HPDE6-E6E7 (cell line): Measurements from ENCODE around the gene MUTYH.
A peak's percentile ranks its signal among the peaks of the same experiment; 100 is the strongest.
"Not testable (repeated sequence)": the region's sequence is repeated elsewhere in the genome, so short reads cannot be mapped to it uniquely, and the experiment has no call there.

ENCODE experiments used
- DNase-seq: peaks from one replicate; pipeline ENCODE4 v3.0.0; 2011; ENCODE audit warnings: missing footprints; ENCODE audit errors: extremely low spot score

The MUTYH gene

DNA sequence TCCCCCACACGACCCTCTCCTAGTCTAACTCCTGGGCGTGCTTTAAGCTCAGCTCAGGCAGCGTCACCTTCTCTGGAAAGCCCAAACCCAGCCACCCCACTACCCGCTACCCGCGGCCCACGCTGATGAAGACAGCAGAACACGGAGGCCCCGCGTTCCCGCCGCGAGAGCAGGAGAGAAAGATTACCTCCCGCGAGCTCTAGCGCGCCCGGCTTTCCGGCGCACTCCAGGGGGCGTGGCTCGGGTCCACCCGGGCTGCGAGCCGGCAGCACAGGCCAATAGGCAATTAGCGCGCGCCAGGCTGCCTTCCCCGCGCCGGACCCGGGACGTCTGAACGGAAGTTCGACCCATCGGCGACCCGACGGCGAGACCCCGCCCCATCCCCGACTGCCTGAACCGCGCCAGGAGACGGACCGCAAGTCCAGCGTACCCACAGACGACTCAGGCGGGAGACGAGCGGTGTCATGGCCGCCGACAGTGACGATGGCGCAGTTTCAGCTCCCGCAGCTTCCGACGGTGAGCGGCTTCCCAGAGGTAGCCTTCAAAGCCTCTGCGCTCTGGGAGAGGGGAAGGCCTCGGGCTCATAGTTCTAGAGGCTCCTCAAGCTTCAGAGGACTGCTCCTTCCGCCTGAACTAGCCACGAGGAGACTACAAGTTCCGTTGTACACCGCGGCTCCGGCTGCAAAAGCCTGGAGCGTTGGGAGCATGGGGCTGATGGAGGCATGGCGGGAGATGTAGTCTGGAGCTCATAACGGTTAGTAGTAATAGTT lies at the start of gene MUTYH, which contains the start of gene TOE1:
MUTYH (minus strand) TSS at position 652 of the 770 bp plus-strand sequence. CDS start 5,935 bp downstream, outside the sequence.
TOE1 (plus strand) TSS at position 382 of the 770 bp plus-strand sequence; CDS start at position 465, 83 bp downstream.
- DNase-seq, result peak; percentile 91

DNA sequence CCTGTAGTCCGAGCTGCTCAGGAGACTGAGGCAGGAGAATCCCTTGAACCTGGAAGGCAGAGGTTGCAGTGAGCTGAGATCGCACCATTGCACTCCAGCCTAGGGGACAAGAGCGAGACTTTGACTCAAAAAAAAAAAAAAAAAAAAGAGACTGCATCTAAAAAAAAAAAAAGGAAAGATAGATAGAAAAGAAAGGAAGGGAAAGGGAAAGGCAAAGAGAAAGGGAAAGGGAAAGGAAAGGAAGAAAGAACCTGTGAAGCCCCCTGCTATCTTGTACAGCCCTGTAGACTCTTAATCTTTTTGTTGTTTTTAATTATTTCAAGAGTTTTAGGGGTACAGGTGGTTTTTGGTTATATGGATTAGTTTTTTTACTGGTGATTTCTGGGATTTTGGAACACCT lies 46.0 kb upstream of the MUTYH start:
- no peak for DNase-seq

DNA sequence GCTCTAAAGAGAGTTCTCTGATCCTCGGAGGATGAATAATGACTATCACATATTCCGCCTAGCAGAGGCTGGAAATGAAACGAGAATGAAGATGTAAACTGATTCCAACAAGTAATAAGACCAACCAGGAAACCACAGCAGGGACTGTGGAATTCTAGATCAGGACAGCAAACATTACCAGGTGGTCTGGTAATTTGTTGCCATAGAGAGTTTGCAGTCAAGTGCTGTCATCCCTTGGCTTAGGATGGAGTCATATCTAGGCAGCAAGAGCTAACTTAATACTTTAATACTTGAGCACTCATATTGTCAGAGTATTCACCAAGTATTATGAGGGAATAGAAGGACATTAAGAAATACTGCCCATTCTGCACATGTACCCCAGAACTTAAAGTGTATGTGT lies 45.1 kb upstream of the MUTYH start:
- no peak for DNase-seq

DNA sequence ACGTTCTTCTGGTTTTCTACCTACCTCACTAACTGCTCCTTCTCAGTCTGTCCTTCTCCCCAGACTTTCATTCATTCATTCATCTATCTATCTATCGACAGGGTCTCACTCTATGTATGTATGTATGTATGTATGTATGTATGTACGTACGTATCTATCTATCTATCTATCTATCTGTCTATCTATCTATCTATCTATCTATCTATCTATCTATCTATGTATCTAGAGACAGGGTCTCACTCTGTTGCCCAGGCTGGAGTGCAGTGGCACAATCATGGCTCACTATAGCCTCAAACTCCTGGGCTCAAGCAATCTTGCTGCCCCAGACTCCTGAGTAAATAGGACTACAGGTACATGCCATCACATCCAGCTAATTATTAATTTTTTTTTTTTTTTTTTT lies 44.0 kb upstream of the MUTYH start:
- DNase-seq, result not testable (repeated sequence)

DNA sequence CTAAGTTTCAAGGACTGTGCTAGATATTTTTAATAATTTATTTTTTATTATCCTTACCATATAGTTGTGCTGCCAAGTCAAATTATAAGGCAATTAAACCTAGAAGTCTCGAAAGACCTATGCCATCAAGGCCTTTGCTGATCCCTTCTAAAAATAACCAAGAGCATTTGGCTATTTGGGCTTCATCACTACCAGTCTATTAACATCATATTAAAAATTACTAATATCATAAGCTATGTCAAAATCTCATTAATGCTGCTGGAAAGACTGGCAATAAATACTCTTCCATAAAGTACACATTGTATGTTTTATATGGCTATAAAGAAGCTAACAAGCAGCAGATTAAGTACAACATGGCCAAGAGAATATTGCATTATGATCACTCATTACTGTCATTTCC lies 43.0 kb upstream of the MUTYH start:
- no peak for DNase-seq

DNA sequence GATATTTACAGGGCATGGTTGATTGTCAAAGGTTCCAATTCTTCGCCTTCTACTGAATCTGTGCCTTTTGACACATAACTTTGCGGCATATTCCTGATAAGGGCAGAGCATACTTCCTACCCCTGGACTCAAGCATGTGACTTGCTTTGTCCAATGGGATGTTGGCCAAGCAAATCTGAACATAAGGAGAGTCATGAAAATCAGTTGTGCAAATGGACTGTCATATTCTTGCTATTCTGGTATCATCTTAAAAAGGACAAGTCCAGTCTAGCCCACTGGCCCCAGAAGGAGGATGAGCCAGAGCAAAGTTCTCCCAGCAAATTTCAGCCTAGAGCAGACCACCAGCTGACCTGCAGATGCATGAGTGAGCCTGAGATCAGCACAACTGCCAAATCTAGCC lies 41.0 kb upstream of the MUTYH start:
- peak; percentile 64 for DNase-seq

DNA sequence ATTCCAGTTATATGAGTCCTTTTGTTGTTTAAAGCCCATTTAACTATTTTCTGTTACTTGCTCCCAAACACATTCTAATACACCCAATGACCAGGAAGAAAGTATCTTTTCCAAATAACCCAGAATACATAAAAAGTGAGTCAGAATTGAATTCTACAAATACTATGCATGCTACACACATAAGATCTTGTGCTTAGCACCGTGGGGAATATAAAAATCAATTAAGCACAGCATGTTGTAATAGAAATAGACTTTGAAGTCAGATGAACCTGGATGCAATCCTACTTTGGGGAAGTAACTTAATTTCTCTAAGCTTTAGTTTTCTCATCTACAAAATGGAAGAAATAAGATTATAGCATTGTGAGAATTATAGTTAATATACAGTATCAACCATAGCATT lies 40.5 kb upstream of the MUTYH start:
- DNase-seq, result no peak

DNA sequence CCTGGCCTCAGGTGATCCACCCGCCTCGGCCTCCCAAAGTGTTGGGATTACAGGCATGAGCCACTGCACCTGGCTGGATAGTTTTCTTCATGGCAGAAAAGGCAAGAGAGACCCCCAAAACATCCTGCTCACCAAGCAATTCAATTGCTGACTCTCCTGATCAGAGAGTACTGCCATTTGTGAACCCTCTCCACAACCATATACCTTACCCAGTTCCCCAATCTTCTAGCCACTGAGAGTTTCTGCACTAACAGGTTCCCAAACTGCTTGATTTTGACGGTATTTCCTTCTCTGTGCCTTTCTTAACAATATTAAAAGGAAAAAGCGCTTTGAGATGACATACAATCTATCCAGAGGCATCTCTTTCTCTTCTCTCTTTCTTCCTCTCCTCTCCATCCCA lies 39.9 kb upstream of the MUTYH start:
- DNase-seq, result no peak

DNA sequence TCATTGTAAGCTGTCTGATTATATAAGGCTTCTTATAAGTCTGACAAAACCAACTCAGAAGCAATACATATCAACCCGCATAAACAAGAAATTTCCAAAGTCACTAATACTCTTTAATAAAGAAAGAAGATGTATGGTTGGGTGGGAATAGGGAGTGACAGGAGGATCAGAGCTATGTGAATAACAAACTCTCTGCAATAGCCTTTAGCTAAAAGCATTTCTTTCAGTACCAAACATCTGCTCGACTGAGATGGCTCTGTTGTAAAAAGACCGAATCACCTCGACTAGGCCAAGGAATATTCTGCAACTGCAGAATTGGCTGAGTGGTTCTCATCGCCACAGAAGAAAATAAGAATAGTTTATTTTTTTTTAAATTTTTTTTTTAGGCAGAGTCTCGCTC lies 39.3 kb upstream of the MUTYH start:
- no peak for DNase-seq

DNA sequence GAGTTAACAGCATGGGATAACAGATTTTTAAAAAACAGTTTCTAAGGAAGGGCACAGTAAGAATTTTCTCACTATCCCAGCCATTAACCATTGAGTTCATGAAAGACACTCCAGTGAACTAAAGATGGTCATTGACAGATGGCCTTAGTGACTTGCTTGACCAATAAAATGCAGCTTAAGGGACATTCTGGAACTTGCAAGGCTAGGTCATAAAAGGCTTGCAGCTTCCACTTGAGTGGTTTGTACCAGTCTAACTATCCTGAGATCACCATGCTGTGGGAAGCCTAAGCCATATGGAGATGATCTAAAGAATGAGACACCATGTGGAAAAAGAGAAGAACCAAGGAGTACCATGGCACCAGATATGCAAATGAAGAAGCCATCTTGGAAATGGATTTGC lies 37.9 kb upstream of the MUTYH start:
- DNase-seq, result no peak

DNA sequence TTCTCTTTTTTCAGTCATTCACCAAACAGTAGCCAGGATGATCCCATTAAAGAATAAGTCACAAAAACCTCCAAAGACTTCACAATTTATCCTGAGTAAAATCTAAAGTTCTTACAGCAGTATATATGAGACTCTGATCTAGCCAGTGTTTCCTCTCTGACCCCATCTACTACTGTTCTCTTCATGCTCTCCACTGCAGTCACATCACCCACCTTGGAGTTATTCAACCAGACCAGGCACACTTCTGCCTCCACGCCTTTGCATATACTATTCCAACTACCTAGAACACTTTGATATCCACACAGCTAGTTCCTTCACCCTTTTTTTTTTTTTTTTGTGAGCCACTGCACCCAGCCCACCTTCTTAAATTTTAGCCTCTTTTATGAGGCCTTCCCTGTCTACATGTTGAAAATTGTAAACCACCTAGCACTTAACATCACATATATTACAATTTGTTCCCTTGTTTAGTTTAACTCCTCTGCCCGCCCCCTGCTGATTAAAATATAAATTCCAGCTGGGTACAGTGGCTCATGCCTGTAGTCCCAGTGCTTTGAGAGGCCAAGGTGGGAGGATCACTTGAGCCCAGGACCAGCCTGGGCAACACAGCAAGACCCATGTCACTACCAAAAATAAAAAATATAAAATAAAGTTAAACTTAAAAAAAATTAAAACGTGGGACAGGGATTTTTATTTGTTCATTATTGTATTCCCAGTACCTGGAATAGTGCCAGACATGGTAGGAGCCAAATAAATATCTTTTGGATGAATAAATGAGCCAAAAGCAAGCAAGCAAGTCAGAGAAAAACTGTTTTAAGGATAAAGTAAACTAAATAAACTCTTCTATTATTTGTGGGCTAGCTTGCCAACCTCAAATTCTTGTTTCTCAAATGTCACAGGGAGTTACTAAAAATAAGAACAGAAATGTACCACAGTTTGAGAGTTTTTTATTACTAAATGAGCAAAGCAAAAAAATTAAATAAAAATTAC lies 35.2 kb upstream of the MUTYH start:
- DNase-seq, result no peak

DNA sequence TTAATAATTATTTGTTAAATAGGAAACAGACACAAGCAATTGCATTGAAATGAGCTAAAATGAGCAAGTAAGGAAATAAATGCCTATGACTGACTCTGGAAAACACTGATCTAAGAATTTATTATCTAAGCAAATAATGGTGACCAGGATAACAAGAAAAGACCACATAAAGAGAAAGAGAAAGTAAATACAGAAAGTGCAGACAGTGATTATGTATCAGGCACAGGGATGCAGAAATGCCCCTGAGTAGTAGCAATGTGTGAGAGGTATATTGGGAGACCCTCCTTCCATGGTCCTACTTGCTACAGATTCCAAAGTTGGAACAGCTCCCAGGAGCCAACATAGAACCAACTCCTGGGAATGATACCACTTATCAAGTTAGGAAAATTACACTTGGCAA lies 33.3 kb upstream of the MUTYH start:
- no peak for DNase-seq

DNA sequence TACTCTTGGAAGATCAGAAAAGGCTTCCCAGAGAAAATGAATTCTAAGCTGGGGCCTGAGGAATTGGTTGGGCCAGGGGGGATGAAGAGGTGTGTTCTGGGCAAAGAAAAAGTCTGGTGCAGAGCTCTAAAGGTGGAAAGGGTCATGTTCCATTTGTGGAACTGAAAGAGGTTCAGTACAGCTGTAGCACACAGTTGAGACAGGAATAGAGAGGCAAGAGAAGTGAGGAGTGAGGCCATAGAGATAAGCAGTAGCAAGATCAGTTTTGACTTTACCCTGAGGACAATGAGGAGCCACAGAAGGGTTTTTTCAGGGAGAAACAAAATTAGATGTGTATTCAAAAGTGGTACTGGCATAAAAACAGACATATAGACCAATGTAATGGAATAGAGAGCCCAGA lies 30.3 kb upstream of the MUTYH start:
- no peak for DNase-seq

DNA sequence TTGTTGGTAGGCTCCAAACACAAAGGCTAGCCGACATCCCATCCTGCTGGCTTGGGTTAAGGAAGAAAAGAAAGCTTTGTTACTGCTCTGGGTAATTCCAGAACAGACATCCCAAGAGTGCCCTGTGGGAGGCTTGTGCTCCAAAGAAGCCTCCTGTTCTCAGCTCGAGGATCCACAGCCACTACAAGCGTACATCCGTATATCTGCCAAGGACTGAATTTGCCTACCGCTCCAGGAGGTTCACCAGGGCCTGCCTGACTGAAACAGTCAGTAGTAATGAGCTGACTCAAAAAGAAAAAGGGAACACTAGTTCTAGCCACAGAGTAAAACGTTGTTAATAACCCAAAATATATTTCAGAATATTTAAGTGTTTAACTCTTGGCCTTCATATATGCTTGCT lies 24.8 kb upstream of the MUTYH start:
- no peak for DNase-seq

DNA sequence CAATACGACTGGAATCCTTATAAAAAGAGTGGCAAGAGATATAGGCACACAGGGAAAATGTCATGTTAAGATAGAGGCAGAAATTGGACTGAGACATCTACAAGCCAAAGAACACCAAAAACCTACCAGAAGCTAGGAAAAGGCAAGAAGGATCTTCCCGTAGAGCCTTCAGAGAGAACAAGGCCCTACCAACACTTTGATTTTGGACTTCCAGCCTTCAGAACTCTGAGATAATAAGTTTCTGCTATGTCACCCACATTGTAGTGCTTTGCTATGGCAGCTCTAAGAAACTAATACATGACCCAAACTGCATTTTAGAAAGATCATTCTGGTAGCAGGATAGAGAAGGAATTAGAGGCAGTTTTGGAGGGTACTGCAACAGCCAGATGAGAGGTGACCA lies 24.1 kb upstream of the MUTYH start:
- no peak for DNase-seq

DNA sequence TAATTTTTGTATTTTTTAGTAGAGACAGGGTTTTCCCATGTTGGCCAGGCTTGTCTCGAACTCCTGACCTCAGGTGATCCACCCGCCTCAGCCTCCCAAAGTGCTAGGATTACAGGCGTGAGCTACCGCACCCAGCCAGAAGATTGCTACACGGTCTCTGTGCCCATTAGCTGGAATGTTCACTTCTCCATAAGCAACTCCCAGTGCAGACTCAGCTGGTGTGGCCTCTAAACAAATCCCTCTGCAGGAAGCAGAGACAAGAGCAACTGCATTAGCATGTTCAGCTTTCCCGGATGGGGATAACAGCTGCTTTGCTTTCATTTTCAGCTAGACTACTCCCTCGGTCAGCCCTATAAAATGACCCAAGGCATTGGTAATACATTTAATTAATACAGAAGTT lies 20.7 kb upstream of the MUTYH start:
- not testable (repeated sequence) for DNase-seq

DNA sequence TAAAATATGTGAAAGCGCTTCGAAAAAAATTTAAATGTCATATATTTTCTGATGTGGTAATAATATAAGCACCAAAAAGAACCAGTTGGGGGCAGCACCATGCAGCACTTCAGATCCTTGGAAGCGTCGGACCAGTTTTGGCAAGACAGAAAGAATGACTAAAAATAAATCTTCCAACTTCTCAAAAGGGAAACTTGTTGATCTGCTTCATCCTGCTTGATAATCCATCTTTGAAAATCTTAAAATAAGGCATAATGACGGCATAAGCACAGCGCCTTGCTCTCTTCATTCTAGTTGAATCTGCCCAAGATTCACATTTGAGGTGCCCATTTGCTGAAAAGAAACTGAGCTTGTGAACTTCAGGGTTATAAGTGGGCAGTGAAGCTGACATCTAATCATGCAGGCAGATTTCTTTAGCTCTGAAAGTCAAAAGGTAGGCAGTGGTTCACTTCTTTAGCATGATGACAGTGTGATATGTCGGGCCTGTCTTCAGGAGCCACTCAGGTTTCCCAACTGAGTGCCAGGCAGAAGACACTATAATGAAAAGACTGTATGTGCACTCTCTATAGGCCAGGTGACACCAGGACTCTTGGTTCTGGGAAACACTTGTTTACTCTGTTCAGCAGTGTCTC lies 19.8 kb upstream of the MUTYH start:
- DNase-seq, result no peak

DNA sequence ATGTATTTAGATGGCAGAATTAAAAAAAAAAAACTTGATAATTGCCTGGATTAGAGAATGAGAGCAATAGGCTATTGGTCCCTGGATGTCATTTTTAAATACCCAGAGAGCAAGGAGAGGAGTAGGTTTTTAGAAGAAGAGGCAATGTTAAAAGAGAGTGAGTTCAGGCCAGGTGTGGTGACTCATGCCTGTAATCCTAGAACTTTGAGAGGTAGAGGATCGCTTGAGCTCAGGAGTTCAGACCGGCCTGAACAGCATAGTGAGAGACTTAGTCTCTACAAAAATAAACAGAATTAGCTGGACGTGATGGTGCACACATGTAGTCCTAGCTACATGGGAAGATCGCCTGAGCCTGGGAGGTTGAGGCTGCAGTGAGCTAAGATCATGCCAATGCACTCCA lies 15.9 kb upstream of the MUTYH start:
- no peak for DNase-seq

DNA sequence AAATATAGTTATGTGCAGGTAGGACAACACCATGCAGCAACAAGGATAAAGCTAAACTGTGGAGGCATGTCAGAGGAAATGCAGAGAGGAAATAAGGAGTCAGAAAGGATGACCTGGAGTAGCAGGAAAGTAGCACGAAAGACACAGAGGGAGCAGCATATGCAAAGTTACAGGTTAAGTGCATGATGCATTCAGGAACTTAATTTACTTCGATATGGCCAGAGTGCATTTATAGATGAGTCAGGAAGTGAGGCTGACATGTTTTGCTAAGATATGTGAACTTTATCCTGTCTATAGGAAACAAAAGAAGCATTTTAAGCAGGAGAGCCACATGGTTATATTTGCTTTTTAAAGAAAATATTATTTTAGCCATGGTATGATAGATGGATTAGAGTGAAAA lies 15.4 kb upstream of the MUTYH start:
- DNase-seq, result no peak

DNA sequence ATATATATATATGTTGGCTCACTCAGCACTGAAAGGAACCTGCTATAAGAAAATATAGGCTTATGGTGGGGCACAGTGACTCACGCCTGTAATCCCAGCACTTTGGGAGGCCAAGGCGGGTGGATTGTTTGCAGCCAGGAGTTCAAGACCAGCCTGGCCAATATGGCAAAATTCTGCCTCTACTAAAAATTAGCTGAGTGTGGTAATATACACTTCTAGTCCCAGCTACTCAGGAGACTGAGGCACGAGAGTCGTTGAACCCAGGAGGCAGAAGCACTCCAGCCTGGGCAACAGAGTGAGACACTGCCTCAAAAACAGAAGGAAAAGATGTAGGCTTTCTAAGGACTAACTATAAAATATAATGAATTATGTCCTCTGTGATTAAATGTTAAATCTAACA lies 14.6 kb upstream of the MUTYH start:
- DNase-seq, result no peak

DNA sequence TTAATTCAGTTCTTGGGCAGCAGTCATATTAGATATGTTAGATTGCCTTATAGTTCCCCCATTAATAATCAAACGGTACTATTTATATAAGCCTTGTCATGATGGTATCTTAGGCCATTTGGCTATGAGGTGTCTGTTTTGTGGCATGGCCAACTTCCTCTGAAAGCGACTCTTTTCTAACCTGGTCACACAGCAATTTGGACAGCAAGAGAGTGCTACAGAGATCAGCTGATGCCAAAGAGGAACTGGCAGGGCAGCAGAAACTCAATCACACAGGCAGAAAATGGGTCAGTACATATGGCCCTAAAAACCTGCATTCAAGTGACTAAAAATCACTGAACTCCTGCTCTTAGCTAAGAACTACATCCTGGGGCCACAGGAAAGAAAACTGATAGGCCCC lies 13.4 kb upstream of the MUTYH start:
- no peak for DNase-seq

DNA sequence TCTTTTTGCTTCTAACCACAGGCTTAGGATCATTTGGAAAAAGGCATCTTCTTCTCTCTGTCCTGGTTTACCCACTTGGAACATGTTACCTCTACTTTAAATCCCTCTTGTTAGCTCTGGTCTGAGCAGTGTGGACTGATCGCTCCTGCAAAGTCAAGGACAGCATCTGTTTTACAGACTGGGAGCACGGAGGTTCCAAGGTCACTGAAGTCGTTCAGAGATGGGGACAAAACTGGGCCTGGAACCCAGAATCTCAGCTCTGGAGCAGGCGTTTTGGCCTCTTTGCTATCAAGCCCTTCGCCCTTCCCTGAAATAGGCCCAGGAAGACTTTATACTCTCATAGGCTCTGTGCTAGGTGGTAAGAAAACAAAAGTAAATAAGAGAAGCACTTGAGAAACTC lies 11.3 kb upstream of the MUTYH start:
- DNase-seq, result no peak
